Cerebellar cortex (tissue), 1 donor: ENCODE measurements around the gene UBE2K.
"Not testable (repeated sequence)": the region's sequence is repeated elsewhere in the genome, so short reads cannot be mapped to it uniquely, and the experiment has no call there.

Source experiments
- DNase-seq: peaks from one replicate; pipeline ENCODE4 v3.0.0-alpha.2; 2015; ENCODE audit warnings: low spot score

The UBE2K gene

GRCh38 chr4:39697740-39698423, at the start of gene UBE2K:
TSS of gene UBE2K (plus strand) at chr4:39698136. CDS start at chr4:39698328, 192 bp downstream.
- DNase-seq = peak; percentile 82

GRCh38 chr4:39648213-39648612, 49.7 kb upstream of the UBE2K start:
- no peak for DNase-seq

- peak; percentile 72 for DNase-seq
Measured at GRCh38 chr4:39648827-39649558, 48.9 kb upstream of the UBE2K start.

- no peak for DNase-seq
Measured at GRCh38 chr4:39649639-39650265, 48.2 kb upstream of the UBE2K start.

- not testable (repeated sequence) for DNase-seq
Measured at GRCh38 chr4:39651586-39651985, 46.4 kb upstream of the UBE2K start.

GRCh38 chr4:39655211-39655610, 42.7 kb upstream of the UBE2K start:
- no peak for DNase-seq

GRCh38 chr4:39655876-39656275, 42.1 kb upstream of the UBE2K start:
- no peak for DNase-seq

- not testable (repeated sequence) for DNase-seq
Measured at GRCh38 chr4:39656638-39657037, 41.3 kb upstream of the UBE2K start.

- no peak for DNase-seq
Measured at GRCh38 chr4:39657465-39657864, 40.5 kb upstream of the UBE2K start.

GRCh38 chr4:39658756-39659155, 39.2 kb upstream of the UBE2K start:
- no peak for DNase-seq

- no peak for DNase-seq
Measured at GRCh38 chr4:39660045-39660444, 37.9 kb upstream of the UBE2K start.

GRCh38 chr4:39660757-39661156, 37.2 kb upstream of the UBE2K start:
- DNase-seq = no peak

- no peak for DNase-seq
Measured at GRCh38 chr4:39662683-39663082, 35.3 kb upstream of the UBE2K start.

GRCh38 chr4:39664828-39665731, 32.9 kb upstream of the UBE2K start:
- no peak for DNase-seq

- DNase-seq = no peak
Measured at GRCh38 chr4:39667706-39668105, 30.2 kb upstream of the UBE2K start.

- DNase-seq = no peak
Measured at GRCh38 chr4:39668887-39669286, 29.0 kb upstream of the UBE2K start.

GRCh38 chr4:39670296-39670695, 27.6 kb upstream of the UBE2K start:
- DNase-seq = not testable (repeated sequence)

- not testable (repeated sequence) for DNase-seq
Measured at GRCh38 chr4:39675681-39676080, 22.3 kb upstream of the UBE2K start.

GRCh38 chr4:39681003-39681402, 16.9 kb upstream of the UBE2K start:
- not testable (repeated sequence) for DNase-seq

- no peak for DNase-seq
Measured at GRCh38 chr4:39682138-39682537, 15.8 kb upstream of the UBE2K start.

- no peak for DNase-seq
Measured at GRCh38 chr4:39685990-39686389, 11.9 kb upstream of the UBE2K start.

GRCh38 chr4:39687014-39687413, 10.9 kb upstream of the UBE2K start:
- no peak for DNase-seq
